Stimulated activated CD8-positive, alpha-beta memory T cell treated with anti-CD3 and anti-CD28 coated beads, Interleukin-15, amount 100 ng/mL, for 1 hour (primary cell): ENCODE measurements around the gene RAB3D.
A peak's percentile ranks its signal among the peaks of the same experiment; 100 is the strongest.
"Not testable (repeated sequence)": the region's sequence is repeated elsewhere in the genome, so short reads cannot be mapped to it uniquely, and the experiment has no call there.

ENCODE experiments used
- DNase-seq: peaks from one replicate; pipeline ENCODE4 v3.0.0-alpha.2; 2020; ENCODE audit warnings: low read depth

Gene RAB3D

GRCh38 chr19:11365557-11366117 is 26.2 kb upstream of the RAB3D start:
- no peak for DNase-seq

GRCh38 chr19:11364935-11365334 is 25.5 kb upstream of the RAB3D start:
- no peak for DNase-seq

- no peak for DNase-seq
Measured at GRCh38 chr19:11364296-11364904, 24.9 kb upstream of the RAB3D start.

- no peak for DNase-seq
Measured at GRCh38 chr19:11363881-11364280, 24.4 kb upstream of the RAB3D start.

GRCh38 chr19:11361771-11362731 is 22.6 kb upstream of the RAB3D start:
- DNase-seq: no peak

- no peak for DNase-seq
Measured at GRCh38 chr19:11361037-11361770, 21.7 kb upstream of the RAB3D start.

- DNase-seq: no peak
Measured at GRCh38 chr19:11359421-11359820, 20.0 kb upstream of the RAB3D start.

GRCh38 chr19:11356676-11357550 is 17.5 kb upstream of the RAB3D start:
- no peak for DNase-seq

GRCh38 chr19:11356074-11356397 is 16.6 kb upstream of the RAB3D start:
- DNase-seq: no peak

- DNase-seq: peak; percentile 60
Measured at GRCh38 chr19:11355160-11356073, 16.0 kb upstream of the RAB3D start, which contains the start of gene PLPPR2. TSS of gene PLPPR2 (plus strand) at chr19:11355432. CDS start at chr19:11357674, 2,242 bp downstream.

GRCh38 chr19:11354102-11354501 is 14.6 kb upstream of the RAB3D start:
- DNase-seq: not testable (repeated sequence)

- no peak for DNase-seq
Measured at GRCh38 chr19:11349171-11349570, 9.7 kb upstream of the RAB3D start.

GRCh38 chr19:11347546-11348039 is 8.1 kb upstream of the RAB3D start:
- no peak for DNase-seq

GRCh38 chr19:11346104-11346940 is 6.9 kb upstream of the RAB3D start, which contains the start of the genes CCDC159 and TMEM205:
TSS of gene CCDC159 (plus strand) at chr19:11346519. CDS start at chr19:11346607, 88 bp downstream.
TSS of gene TMEM205 (minus strand) at chr19:11346268. CDS start at chr19:11345619, 649 bp downstream.
- peak; percentile 97 for DNase-seq

- no peak for DNase-seq
Measured at GRCh38 chr19:11345122-11345803, 5.8 kb upstream of the RAB3D start.

- no peak for DNase-seq
Measured at GRCh38 chr19:11342429-11342828, 3.0 kb upstream of the RAB3D start.

GRCh38 chr19:11340099-11340467 is 626 bp upstream of the RAB3D start:
- not testable (repeated sequence) for DNase-seq

GRCh38 chr19:11338569-11339253 is 746 bp downstream of the RAB3D start:
- no peak for DNase-seq
